ENCODE measurements around the gene DDX23.

The DDX23 gene

DNA sequence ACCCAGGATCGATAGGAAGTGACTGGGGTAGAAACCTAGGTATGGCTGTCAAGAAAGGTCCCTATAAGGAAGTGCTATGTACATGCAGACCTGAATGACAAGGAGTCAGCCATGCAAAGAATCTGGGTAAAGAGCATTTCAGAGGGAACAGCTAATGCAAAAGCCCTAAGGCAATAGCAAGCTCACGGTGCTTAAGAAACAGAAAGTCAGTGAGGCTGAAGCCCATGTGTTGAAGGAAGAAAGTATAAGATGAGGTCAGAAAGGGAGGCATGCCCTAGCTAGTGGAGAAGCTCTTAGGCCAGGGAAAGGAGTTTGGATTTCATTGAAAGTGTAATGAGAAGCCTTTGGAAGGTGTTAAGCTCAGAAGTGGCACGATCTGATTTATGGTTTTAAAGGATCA lies 57.1 kb downstream of the DDX23 start:
- no peak for DNase-seq

- DNase-seq, result no peak
Observed at GRCh38 chr12:48793696-48794095, 58.3 kb downstream of the DDX23 start.

- DNase-seq, result no peak
Observed at GRCh38 chr12:48789858-48790326, 62.1 kb downstream of the DDX23 start.

GRCh38 chr12:48788854-48789775 lies 62.8 kb downstream of the DDX23 start, which contains the start of gene ADCY6:
Gene ADCY6 (minus strand): TSS chr12:48789089. CDS start chr12:48783434, 5,655 bp downstream.
- DNase-seq, result peak; percentile 17 to 51

GRCh38 chr12:48788524-48788853 lies 63.5 kb downstream of the DDX23 start:
- DNase-seq, result no peak

DNA sequence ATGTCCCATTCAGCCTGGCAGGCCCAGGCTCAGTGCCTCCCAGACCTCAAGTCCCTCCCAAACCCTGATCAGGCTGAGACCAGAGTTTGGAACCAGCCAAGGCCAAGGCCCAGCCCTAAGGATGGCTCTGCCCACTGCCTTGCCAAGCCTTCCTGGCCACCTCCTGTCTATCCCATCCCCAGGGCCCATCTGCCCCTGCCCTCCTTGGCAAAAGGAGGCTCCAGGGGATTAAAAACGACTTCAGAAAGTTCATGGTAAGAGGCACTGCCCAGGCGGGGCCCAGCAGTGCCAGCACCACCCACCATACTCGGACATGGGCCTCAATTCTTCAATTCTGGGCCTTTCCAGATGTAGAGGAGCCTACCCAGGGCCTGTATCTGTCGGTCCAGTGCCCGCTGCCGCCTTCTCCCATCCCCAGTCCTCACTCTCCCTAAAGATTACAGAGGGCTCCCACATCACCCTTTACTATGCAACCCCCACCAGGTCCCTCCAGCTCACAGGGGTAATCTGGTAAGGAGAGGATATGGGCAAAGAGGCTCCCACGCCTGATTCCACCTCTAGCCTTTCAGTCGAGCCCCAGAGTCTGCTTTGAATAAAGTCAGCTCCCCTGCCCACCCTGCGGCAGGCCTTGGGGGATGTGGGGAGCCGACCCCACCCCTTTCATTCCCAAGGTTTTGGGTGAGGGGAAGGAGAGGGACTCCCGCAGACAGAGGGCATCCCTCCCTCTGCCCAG lies 64.0 kb downstream of the DDX23 start:
- DNase-seq, result no peak

DNA sequence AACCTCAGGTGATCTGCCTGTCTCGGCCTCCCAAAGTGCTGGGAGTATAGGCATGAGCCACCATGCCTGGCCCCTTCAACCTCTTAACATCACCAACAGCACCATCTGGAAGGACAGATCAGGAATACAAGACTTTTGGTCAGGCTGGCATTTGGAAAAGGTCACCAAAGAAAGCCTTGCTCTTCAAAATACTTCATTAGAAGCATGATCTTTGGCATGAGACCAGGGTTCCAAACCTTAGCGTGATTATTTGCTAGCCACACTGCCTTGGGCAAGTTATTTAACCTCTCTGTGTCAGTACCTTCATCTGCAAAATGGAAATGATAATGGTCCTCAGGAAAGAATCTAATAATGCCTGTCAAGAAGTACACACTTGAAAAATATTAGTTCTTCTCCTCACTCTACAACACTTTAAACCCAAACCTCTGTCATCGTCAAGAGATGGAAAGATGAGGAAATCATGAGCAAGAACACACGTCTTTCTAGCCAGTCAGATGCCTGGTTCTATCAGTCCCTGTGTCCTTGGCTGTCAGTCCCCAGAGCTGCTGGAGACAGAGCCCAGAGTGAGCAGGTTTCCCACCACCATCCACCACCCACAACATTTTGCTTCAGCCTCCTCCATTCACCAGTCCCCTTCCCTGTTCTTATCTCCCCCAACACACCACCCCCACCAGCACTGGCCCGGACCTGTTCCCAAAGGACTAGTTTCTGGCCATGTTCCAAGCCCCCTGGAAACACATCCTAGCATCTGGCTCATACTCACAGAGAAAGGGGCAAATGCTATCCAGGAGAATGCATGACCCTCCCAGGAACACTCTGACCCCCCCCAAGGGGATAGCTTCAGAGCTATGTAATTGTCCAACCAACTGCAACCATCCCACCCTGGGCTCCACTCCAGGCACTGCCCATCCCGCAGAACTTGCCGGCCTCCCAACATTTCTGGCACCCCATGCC lies 65.1 kb downstream of the DDX23 start:
- no peak for DNase-seq

DNA sequence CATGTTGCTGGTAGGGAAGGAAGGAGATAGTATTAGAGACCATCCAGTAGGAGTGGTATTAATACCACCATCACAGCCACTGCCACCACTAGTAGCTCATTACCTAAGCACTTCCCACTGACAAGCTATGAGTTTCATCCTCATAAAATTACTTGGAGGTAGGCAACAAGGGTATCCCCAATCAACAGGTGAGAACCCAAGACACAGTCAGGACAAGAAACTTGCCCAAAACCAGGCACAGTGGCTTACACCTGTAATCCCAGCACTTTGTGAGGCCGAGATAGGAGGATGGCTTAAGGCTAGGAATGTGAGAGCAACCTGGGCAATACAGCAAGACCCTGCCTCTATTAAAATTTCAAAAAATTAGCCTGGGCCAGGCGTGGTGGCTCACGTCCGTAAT lies 68.5 kb downstream of the DDX23 start:
- DNase-seq, result no peak

DNA sequence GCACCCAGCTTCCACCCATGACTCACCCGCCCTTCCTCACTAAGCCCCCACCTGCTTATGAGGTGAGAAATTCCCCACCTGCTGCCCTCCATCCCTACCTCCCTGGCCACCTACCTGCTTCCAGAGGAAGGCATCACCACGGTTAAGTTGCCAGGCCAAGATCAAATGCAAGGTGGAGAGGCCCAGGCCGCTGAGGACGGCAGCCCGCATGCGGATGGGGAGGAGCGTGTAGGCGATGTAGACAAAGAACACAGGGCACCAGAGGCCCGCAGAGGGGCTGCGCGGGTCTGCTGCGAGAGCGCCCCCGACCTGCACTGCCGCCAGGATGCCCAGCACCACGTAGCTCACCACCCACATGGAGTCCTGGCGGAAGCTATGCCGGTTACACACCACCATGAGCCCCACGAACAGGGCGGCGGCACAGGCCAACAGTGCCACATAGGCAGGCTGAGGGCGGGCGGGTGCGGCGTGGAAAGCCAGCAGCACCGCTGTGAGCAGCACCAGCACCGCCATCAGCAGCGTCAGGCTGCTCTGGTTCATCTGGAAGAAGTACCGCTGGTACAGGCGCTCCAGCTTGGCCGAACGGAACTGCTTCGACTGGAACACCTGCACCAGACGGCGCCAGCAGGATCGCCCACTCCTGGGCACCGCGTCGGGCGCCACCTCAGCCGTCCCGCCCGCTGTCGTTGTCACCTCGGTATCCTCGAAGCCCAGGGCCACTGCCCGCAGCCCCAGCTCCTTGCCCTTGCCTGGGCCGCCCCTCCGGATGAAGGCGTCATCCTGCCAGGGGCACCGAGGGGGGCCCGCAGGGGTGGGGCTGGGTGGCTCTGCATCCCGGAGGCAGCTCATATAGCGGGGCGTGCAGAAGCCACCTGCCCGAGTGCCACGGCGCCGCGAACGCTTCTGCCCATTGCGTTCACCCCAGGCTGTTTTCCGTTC lies 69.2 kb downstream of the DDX23 start:
- no peak for DNase-seq

- no peak for DNase-seq
Observed at GRCh38 chr12:48781750-48782456, 70.1 kb downstream of the DDX23 start.

GRCh38 chr12:48780381-48781025 lies 71.5 kb downstream of the DDX23 start:
- DNase-seq, result no peak

DNA sequence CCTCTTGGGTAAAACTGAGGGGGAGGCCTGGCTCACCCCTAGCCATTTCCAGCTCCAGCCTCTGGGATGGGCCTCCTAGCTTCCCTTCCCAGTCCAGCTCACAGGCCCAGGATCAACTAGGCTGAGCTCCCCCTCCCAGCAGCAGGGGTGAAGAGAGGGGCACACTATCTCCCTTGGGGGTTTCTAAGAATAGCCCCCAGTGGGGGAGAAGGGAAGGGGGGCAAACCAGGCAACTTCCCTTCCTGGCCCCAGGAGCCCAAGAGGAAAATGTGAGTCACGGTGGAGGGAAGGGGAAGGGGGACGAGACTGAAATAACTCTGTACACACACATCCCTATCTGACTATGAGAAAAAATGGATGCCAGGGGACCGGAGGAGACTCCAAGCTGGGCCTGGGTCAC lies 72.1 kb downstream of the DDX23 start:
- DNase-seq, result no peak

Data from NCI-H1930 (cell line).